Parathyroid adenoma (tissue), 2 donors: ENCODE results near the gene SCYL3.

Experiments
- H2AFZ ChIP-seq: fragments of 300-600 bp; sonication (generic); one replicate; pipeline ENCODE4 v1.7.0; 2017; ENCODE audit warnings: antibody characterized with exemption, mild to moderate bottlenecking
- H3K27ac ChIP-seq: fragments of 300-600 bp; sonication (generic); one replicate; pipeline ENCODE4 v1.7.0; 2017
- H3K27me3 ChIP-seq: fragments of 300-600 bp; sonication (generic); one replicate; pipeline ENCODE4 v1.7.0; 2017; ENCODE audit warnings: low read length; ENCODE audit not compliant: control insufficient read depth, insufficient read depth
- H3K36me3 ChIP-seq: fragments of 300-600 bp; sonication (generic); one replicate; pipeline ENCODE4 v1.7.0; 2017; ENCODE audit warnings: low read length; ENCODE audit not compliant: control insufficient read depth, insufficient read depth
- H3K4me1 ChIP-seq: fragments of 300-600 bp; sonication (generic); one replicate; pipeline ENCODE4 v1.7.0; 2017; ENCODE audit warnings: control low read depth
- H3K4me2 ChIP-seq: fragments of 300-600 bp; sonication (generic); one replicate; pipeline ENCODE4 v1.7.0; 2017; ENCODE audit warnings: low read length
- H3K4me3 ChIP-seq: fragments of 300-600 bp; sonication (generic); one replicate; pipeline ENCODE4 v1.7.0; 2017; ENCODE audit warnings: low read depth, low read length
- H3K79me2 ChIP-seq: fragments of 300-600 bp; sonication (generic); one replicate; pipeline ENCODE4 v1.7.0; 2017; ENCODE audit warnings: control low read depth
- H3K9ac ChIP-seq: fragments of 300-600 bp; sonication (generic); one replicate; pipeline ENCODE4 v1.7.0; 2017; ENCODE audit warnings: mild to moderate bottlenecking
- H3K9me3 ChIP-seq: fragments of 300-600 bp; sonication (generic); one replicate; pipeline ENCODE4 v1.7.0; 2017; ENCODE audit warnings: low read length; ENCODE audit not compliant: control insufficient read depth
- CTCF ChIP-seq: fragments of 300-600 bp; sonication (generic); IDR thresholded peaks from one replicate; pipeline ENCODE4 v1.7.0; 2017; ENCODE audit warnings: antibody characterized with exemption, mild to moderate bottlenecking
- donor health status: primary hyperparathyroidism.

Gene SCYL3

GRCh38 chr1:169914531-169914930 is 20.8 kb upstream of the SCYL3 start:
- Histone ChIP-seq H3K9me3 (no peaks in the 10 kb centered on the region), H2AFZ (no peak overlapping the region), H3K79me2 (no peaks in the 10 kb centered on the region), H3K27ac (no peak overlapping the region), H3K4me1 (no peaks in the 10 kb centered on the region), H3K27me3 (no peaks in the 10 kb centered on the region), H3K36me3 (no peaks in the 10 kb centered on the region), H3K4me3 (no peak overlapping the region), H3K4me2 (no peak overlapping the region), H3K9ac (no peak overlapping the region)
- TF ChIP-seq CTCF = no peak

GRCh38 chr1:169909499-169909898 is 15.8 kb upstream of the SCYL3 start:
- Histone ChIP-seq H3K79me2 (no peaks in the 10 kb centered on the region), H3K4me3 (no peak overlapping the region), H3K36me3 (no peaks in the 10 kb centered on the region), H3K4me1 (no peaks in the 10 kb centered on the region), H3K27me3 (no peaks in the 10 kb centered on the region), H3K9ac (no peak overlapping the region), H3K9me3 (no peaks in the 10 kb centered on the region), H3K27ac (no peak overlapping the region), H3K4me2 (no peak overlapping the region), H2AFZ (no peak overlapping the region)
- no peak for TF ChIP-seq CTCF

- TF ChIP-seq CTCF = no peak
- no peaks in the 10 kb centered on the region for H3K9me3 ChIP-seq
- no peaks in the 10 kb centered on the region for H3K4me1 ChIP-seq
- no peak overlapping the region for H3K9ac ChIP-seq
- H3K4me2 ChIP-seq = no peak overlapping the region
- H3K4me3 ChIP-seq = no peak overlapping the region
- H3K36me3 ChIP-seq = no peaks in the 10 kb centered on the region
- no peak overlapping the region for H3K27ac ChIP-seq
- H3K79me2 ChIP-seq = no peaks in the 10 kb centered on the region
- H3K27me3 ChIP-seq = no peaks in the 10 kb centered on the region
- H2AFZ ChIP-seq = no peak overlapping the region
Measured at GRCh38 chr1:169906938-169907337, 13.2 kb upstream of the SCYL3 start.

GRCh38 chr1:169904834-169905233 is 11.1 kb upstream of the SCYL3 start:
- no peaks in the 10 kb centered on the region for H3K36me3 ChIP-seq
- H3K79me2 ChIP-seq = no peaks in the 10 kb centered on the region
- no peaks in the 10 kb centered on the region for H3K27me3 ChIP-seq
- no peak overlapping the region for H3K4me3 ChIP-seq
- no peaks in the 10 kb centered on the region for H3K4me1 ChIP-seq
- H3K4me2 ChIP-seq = no peak overlapping the region
- H3K9me3 ChIP-seq = no peaks in the 10 kb centered on the region
- no peak overlapping the region for H2AFZ ChIP-seq
- H3K9ac ChIP-seq = no peak overlapping the region
- H3K27ac ChIP-seq = no peak overlapping the region
- no peak for TF ChIP-seq CTCF

GRCh38 chr1:169902751-169903150 is 9.1 kb upstream of the SCYL3 start:
- Histone ChIP-seq H3K79me2 (no peaks in the 10 kb centered on the region), H3K4me3 (no peak overlapping the region), H3K27ac (no peak overlapping the region)

More at GRCh38 chr1:169902751-169903150, 9.1 kb upstream of the SCYL3 start:
- Histone ChIP-seq H3K9me3 (no peaks in the 10 kb centered on the region), H3K4me1 (no peaks in the 10 kb centered on the region), H3K9ac (no peak overlapping the region), H2AFZ (no peak overlapping the region), H3K36me3 (no peaks in the 10 kb centered on the region), H3K4me2 (no peak overlapping the region), H3K27me3 (no peaks in the 10 kb centered on the region)
- no peak for TF ChIP-seq CTCF
